Tongue (tissue), 3 donors: Measurements from ENCODE around the gene BEST4. TPM values are rescaled to one million over a fixed set of nuclear protein-coding genes. Genes with fewer than 3 reads are reported as not detected.
"Not testable (repeated sequence)": the region's sequence is repeated elsewhere in the genome, so short reads cannot be mapped to it uniquely, and the experiment has no call there.

Experiments
- DNase-seq: peaks from one replicate; pipeline ENCODE4 v3.0.0-alpha.2; 2015
- small RNA-seq: library from RNA; depleted of rRNA; stranded (forward); fragments of <200 nt; gene quantifications from one replicate; pipeline ENCODE3, GENCODE V24; 2014; ENCODE audit warnings: low replicate concordance
- total RNA-seq: library from RNA; depleted of rRNA; stranded (reverse); fragments of >200 nt; gene quantifications from one replicate; pipeline ENCODE4 v1.2.3, GENCODE V29; 2014

Gene BEST4
- total RNA-seq, 1 donor from 2014 or later, result 0.21 TPM

GRCh38 chr1:44777547-44777946 lies 10.4 kb downstream of the BEST4 start:
- no peak for DNase-seq

DNA sequence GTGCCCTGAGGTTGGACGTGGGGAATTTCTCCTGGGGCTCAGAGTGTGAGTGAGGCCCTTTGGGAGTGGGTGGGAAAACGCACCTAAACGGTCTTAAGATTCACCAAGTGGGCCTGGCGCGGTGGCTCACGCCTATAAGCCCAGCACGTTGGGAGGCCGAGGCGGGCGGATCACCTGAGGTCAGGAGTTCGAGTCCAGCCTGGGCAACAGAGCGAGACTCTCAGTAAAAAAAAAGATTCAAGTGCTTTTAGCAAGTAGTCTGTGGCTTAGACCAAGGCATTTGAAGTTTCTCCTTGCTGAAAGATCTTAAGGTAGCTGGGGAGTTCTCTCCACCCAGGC lies 11.3 kb downstream of the BEST4 start:
- no peak for DNase-seq

- DNase-seq, result peak; percentile 34
Measured at GRCh38 chr1:44775930-44776729, 11.8 kb downstream of the BEST4 start.

- DNase-seq, result peak; percentile 98
Measured at GRCh38 chr1:44775078-44775929, 12.7 kb downstream of the BEST4 start, which contains the start of gene RPS8. TSS of gene RPS8 (plus strand) at chr1:44775540. CDS start at chr1:44775597, 57 bp downstream.

DNA sequence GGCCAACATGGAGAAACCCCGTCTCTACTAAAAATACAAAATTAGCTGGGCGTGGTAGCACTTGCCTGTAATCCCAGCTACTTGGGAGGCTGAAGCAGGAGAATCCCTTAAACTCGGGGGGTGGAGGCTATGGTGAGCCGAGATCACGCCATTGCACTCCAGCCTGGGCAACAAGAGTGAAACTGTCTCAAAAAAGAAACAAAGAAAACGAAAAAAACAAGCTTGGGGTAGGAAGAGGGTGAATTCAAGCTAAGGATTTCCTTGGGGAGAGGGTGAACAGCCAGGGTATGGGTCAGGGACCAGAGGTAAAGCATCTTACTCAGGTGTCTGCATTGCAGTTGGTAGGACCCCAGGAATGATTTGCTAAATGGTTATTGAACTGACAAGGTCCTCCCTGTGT lies 21.5 kb downstream of the BEST4 start:
- DNase-seq, result not testable (repeated sequence)

DNA sequence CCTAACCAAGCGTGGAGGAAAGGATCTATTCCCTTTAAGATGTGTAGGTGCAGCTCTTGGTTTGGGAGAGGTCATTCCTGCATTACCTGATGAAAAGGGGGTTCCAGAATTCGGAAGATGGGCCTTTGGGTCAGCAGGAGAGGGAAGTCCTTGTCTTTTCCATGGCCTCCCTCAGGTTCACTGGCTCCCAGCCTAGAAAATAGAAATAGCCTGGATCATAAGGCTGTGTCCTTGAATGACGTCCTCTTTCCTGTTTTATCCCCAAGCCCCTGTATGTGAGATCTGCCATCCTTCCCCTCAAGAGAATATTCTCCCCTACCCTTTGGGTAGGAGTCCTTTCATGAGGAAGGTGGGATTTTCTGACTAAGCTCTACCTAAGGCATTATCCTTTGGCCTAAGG lies 27.1 kb downstream of the BEST4 start:
- no peak for DNase-seq

GRCh38 chr1:44759077-44759476 lies 28.9 kb downstream of the BEST4 start:
- peak; percentile 31 for DNase-seq

GRCh38 chr1:44757420-44757819 lies 30.6 kb downstream of the BEST4 start:
- DNase-seq, result no peak

DNA sequence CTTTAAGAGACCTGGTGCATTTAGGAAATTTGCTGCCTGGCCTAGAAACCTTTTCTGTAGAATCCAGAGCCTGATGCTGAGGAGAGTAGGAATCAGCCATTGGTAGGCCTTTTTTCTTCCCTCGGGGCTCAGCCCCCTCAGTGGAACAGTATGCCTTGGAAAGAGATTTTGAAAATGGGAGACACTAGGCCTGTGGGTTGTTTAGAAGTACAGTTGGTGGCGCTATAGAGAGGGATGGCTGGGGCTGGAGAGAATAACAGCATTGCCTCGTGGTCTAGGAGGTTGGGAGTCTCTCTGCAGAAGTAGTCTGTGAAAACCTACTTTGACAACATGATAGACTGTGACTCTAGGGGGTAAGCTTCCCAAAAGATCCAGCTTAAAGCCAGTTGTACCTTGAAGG lies 40.1 kb downstream of the BEST4 start:
- DNase-seq, result no peak

DNA sequence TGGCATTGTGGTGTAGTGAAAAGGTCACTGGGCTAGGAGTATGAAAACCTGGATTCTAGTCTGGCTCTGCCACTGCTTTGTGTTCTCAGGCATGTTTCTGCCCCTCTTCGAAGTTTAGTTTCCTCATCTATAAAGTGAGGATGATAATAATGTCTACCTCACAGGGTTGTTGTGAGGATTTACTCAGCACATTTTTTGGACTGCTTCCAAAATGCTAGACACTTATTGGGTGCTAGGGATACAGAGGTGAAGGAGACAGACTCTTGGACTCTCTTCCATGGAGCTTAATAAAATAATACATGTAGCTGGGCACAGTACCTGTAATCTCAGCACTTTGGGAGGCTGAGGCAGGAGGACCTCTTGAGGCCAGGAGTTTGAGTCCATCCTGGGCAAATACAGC lies 44.8 kb downstream of the BEST4 start:
- no peak for DNase-seq

- DNase-seq, result no peak
Measured at GRCh38 chr1:44740179-44740617, 47.8 kb downstream of the BEST4 start.

GRCh38 chr1:44739307-44740178 lies 48.4 kb downstream of the BEST4 start, which contains the start of gene KIF2C:
TSS of gene KIF2C (plus strand) at chr1:44739837. CDS start at chr1:44739933, 96 bp downstream.
- peak; percentile 99 for DNase-seq

DNA sequence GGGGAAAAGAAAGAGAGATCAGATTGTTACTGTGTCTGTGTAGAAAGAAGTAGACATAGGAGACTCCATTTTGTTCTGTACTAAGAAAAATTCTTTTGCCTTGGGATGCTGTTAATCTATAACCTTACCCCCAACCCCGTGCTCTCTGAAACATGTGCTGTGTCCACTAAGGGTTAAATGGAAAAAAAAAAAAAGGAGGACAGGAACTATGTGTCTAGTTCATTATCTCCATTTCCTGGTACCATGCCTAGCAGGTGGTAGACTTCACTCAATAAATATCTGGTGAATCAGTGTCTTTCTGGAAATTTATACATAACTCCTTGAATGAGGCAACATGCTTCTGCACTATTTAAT lies 49.0 kb downstream of the BEST4 start:
- DNase-seq, result not testable (repeated sequence)

DNA sequence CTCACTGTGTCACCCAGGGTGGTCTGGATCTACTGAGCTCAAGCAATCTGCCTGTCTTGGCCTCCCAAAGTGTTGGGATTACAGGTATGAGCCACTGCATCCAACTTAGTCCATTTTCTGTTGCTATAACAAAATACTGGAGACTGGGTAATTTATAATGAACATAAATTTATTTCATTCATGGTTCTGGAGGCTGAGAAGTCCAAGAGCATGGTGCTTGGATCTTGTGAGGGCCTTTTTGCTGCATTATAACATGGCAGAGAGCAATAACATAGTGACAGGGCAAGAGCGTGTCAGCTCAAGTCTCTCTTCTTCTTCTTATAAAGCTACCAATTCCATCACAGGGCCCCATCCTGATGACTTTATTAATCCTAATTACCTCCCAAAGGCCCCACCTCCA lies 52.0 kb downstream of the BEST4 start:
- no peak for DNase-seq

DNA sequence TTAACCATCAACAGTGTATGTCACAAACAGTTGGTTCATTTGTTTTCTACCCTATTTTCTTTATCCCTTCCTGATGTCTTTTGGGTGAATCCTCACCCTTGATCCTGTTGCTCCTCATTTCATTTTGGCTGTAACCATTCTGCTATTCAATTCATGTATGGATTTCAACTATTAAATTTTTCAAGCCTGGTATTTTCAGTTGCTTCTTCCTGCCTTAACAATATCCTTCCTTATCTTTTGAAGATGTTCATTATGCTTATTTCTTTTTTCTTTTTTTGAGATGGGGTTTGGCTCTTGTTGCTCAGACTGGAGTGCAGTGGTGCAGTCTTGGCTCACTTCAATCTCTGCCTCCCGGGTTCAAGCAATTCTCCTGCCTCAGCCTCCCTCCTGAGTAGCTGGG lies 54.2 kb downstream of the BEST4 start:
- DNase-seq, result no peak

Small RNA genes lying within 50 kb of the gene (small RNA-seq; reads per million reads assigned to genes)
- gene SNORD38A (47.7 reads per million, percentile 96 among the genes with 10 or more reads in this experiment), gene SNORD38B (not detected), gene SNORD46 (1,686 reads per million, percentile 99 among the genes with 10 or more reads in this experiment), gene SNORD55 (not detected)

Other genes starting within 250 kb of the BEST4 start
- 2.6 TPM for gene TMEM53, start 113.7 kb downstream of the BEST4 start, total RNA-seq
- gene ARMH1, start 113.5 kb downstream of the BEST4 start, total RNA-seq, result 1.6 TPM
- gene RNU5D-1, start 57.0 kb downstream of the BEST4 start, total RNA-seq, result not detected
- gene KIF2C, start 48.3 kb downstream of the BEST4 start, total RNA-seq, result 12.5 TPM
- gene RPS8, start 12.6 kb downstream of the BEST4 start, total RNA-seq, result 2,206 TPM
- 10.8 TPM for gene PLK3, start 12.2 kb upstream of the BEST4 start, total RNA-seq
- gene DYNLT4, start 19.2 kb upstream of the BEST4 start, total RNA-seq, result not detected
- 5.0 TPM for gene BTBD19, start 20.4 kb upstream of the BEST4 start, total RNA-seq
- gene PTCH2, start 55.1 kb upstream of the BEST4 start, total RNA-seq, result 4.9 TPM
- gene EIF2B3, start 198.4 kb upstream of the BEST4 start, total RNA-seq, result 31.5 TPM
- gene HECTD3, start 223.2 kb upstream of the BEST4 start, total RNA-seq, result 19.6 TPM
- 62.3 TPM for gene UROD, start 224.1 kb upstream of the BEST4 start, total RNA-seq